Measurements from ENCODE around the gene CLIP1. TPM values are rescaled to one million over a fixed set of nuclear protein-coding genes. Genes with fewer than 3 reads are reported as not detected.

The CLIP1 gene
- total and polyA plus RNA-seq, 2 of the 8 experiments (the other 6 are each of a cell fraction or from before 2014, with no cell fraction given) = 19.0 to 27.6 TPM

- TF ChIP-seq CHD7 (IDR thresholded peaks at IDR 0.05; ENCODE audit: insufficient replicate concordance, low read length) = no peak
- TF ChIP-seq SP4 (IDR thresholded peaks at IDR 0.05; ENCODE audit: low read length) = no peak
- TF ChIP-seq SRF (IDR thresholded peaks at IDR 0.05; ENCODE audit: low read depth, low read length) = no peak
- no peak for TF ChIP-seq CEBPB (IDR thresholded peaks at IDR 0.05; ENCODE audit: low read depth, low read length)
- TF ChIP-seq TAF1 (IDR thresholded peaks at IDR 0.05; ENCODE audit: low read depth, low read length) = no peak
- no peak for TF ChIP-seq NANOG (IDR thresholded peaks at IDR 0.05; ENCODE audit: insufficient read depth, low read depth, low read length, poor library complexity, severe bottlenecking)
Measured at GRCh38 chr12:122345042-122345441, 77.4 kb downstream of the CLIP1 start (continued).

Data from H1 (cell line).